Loucy (cell line): ENCODE results near the gene FRZB.

Experiments
- H2AFZ ChIP-seq: fragments of 200-600 bp; sonication (generic); 2 replicates; pipeline ENCODE4 v1.6.0; 2016; ENCODE audit warnings: antibody characterized with exemption, mild to moderate bottlenecking, low read length, moderate library complexity
- H3F3A ChIP-seq: fragments of 200-600 bp; 2 replicates; pipeline ENCODE4 v1.6.0; 2016; ENCODE audit warnings: antibody characterized with exemption, low read depth, mild to moderate bottlenecking
- H3K27me3 ChIP-seq: fragments of 200-600 bp; sonication (generic); 2 replicates; pipeline ENCODE4 v1.6.1; 2014; ENCODE audit warnings: low read length, mild to moderate bottlenecking; ENCODE audit not compliant: insufficient read depth, poor library complexity, severe bottlenecking
- H3K36me3 ChIP-seq: fragments of 200-600 bp; sonication (generic); 2 replicates; pipeline ENCODE4 v1.6.1; 2016; ENCODE audit warnings: low read length; ENCODE audit not compliant: insufficient read depth
- H3K4me1 ChIP-seq: fragments of 200-600 bp; sonication (generic); 2 replicates; pipeline ENCODE4 v1.5.1; 2014; ENCODE audit warnings: low read length, mild to moderate bottlenecking; ENCODE audit not compliant: insufficient read depth, poor library complexity, severe bottlenecking
- H3K4me2 ChIP-seq: fragments of 200-600 bp; sonication (generic); 2 replicates; pipeline ENCODE4 v1.6.0; 2014; ENCODE audit warnings: antibody characterized with exemption, low read length, low read depth, mild to moderate bottlenecking; ENCODE audit not compliant: poor library complexity, severe bottlenecking
- H3K4me3 ChIP-seq: fragments of 200-600 bp; sonication (generic); 2 replicates; pipeline ENCODE4 v1.5.1; 2014; ENCODE audit warnings: low read length, mild to moderate bottlenecking, mixed read lengths; ENCODE audit not compliant: poor library complexity, severe bottlenecking
- H3K79me2 ChIP-seq: fragments of 200-600 bp; sonication (generic); 2 replicates; pipeline ENCODE4 v1.6.1; 2014; ENCODE audit warnings: low read length; ENCODE audit not compliant: insufficient read depth
- H3K9ac ChIP-seq: fragments of 200-600 bp; sonication (generic); 2 replicates; pipeline ENCODE4 v1.6.0; 2014; ENCODE audit warnings: mild to moderate bottlenecking, low read depth, low read length, moderate library complexity; ENCODE audit not compliant: poor library complexity, severe bottlenecking
- H3K9me2 ChIP-seq: fragments of 200-600 bp; sonication (generic); replicated peaks from 2 replicates; pipeline ENCODE4 v1.6.1; 2016; ENCODE audit warnings: low read depth, low read length, mixed read lengths
- H3K9me3 ChIP-seq: fragments of 200-600 bp; sonication (generic); 2 replicates; pipeline ENCODE4 v1.6.1; 2014; ENCODE audit warnings: mild to moderate bottlenecking, antibody characterized with exemption, low read length, low read depth; ENCODE audit not compliant: insufficient read depth
- H4K20me1 ChIP-seq: fragments of 200-600 bp; sonication (generic); 2 replicates; pipeline ENCODE4 v1.6.0; 2014; ENCODE audit warnings: antibody characterized with exemption, low read length, mild to moderate bottlenecking; ENCODE audit not compliant: insufficient read depth, poor library complexity, severe bottlenecking
- EZH2phosphoT487 ChIP-seq: fragments of 200-600 bp; IDR thresholded peaks from 2 replicates; pipeline ENCODE4 v1.6.1; 2018; ENCODE audit warnings: antibody characterized with exemption, mild to moderate bottlenecking, moderate library complexity, borderline replicate concordance
- TF ChIP-seq, protein P1 (sequence below): fragments of 200-600 bp; sonication (generic); conservative IDR thresholded peaks from 2 replicates; pipeline ENCODE4 v1.5.1; 2014; ENCODE audit warnings: mild to moderate bottlenecking, antibody characterized with exemption, low read length

The FRZB gene

DNA sequence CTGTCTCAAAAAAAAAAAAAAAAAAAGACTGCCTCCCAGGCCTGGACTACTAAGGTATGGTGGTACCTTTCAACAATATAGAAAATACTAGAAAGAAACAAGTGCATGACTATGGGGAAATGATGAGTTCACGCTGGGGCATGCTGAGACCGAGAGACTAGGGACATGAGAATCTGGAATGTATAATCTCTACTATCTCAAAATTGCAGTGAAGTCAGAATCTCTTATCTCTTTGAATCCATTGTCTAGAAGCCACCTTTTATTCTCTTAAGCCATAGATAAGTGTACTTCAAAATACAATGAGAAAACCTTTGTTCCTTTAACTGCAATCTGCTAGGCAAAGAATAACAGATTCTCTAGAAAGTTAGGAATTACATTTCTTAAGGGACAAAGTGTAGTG, 5.6 kb downstream of the FRZB start:
- H3K9ac ChIP-seq, result no peak overlapping the region
- no peak overlapping the region for H3K4me3 ChIP-seq
- no peaks in the 10 kb centered on the region for H3K36me3 ChIP-seq
- no peaks in the 10 kb centered on the region for H4K20me1 ChIP-seq
- H3K79me2 ChIP-seq, result no peaks in the 10 kb centered on the region
- H3K4me1 ChIP-seq, result peaks cover 6% of the 10 kb centered on the region
- H3K9me2 ChIP-seq, result no peaks in the 10 kb centered on the region
- no peaks in the 10 kb centered on the region for H3K27me3 ChIP-seq
- no peak overlapping the region for H3K4me2 ChIP-seq
- no peaks in the 10 kb centered on the region for H3F3A ChIP-seq
- no peaks in the 10 kb centered on the region for H3K9me3 ChIP-seq
- no peak for TF ChIP-seq EZH2phosphoT487
- TF ChIP-seq, protein P1, sequence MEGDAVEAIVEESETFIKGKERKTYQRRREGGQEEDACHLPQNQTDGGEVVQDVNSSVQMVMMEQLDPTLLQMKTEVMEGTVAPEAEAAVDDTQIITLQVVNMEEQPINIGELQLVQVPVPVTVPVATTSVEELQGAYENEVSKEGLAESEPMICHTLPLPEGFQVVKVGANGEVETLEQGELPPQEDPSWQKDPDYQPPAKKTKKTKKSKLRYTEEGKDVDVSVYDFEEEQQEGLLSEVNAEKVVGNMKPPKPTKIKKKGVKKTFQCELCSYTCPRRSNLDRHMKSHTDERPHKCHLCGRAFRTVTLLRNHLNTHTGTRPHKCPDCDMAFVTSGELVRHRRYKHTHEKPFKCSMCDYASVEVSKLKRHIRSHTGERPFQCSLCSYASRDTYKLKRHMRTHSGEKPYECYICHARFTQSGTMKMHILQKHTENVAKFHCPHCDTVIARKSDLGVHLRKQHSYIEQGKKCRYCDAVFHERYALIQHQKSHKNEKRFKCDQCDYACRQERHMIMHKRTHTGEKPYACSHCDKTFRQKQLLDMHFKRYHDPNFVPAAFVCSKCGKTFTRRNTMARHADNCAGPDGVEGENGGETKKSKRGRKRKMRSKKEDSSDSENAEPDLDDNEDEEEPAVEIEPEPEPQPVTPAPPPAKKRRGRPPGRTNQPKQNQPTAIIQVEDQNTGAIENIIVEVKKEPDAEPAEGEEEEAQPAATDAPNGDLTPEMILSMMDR, result no peak
- no peak overlapping the region for H2AFZ ChIP-seq

- no peaks in the 10 kb centered on the region for H3F3A ChIP-seq
- no peaks in the 10 kb centered on the region for H3K79me2 ChIP-seq
- no peak overlapping the region for H3K9ac ChIP-seq
- H3K4me1 ChIP-seq, result no peaks in the 10 kb centered on the region
- H3K9me2 ChIP-seq, result no peaks in the 10 kb centered on the region
- no peak overlapping the region for H3K4me3 ChIP-seq
- TF ChIP-seq EZH2phosphoT487, result no peak
- TF ChIP-seq, protein P1, result no peak
- no peak overlapping the region for H2AFZ ChIP-seq
- no peaks in the 10 kb centered on the region for H3K9me3 ChIP-seq
- no peak overlapping the region for H3K4me2 ChIP-seq
- H4K20me1 ChIP-seq, result no peaks in the 10 kb centered on the region
- H3K36me3 ChIP-seq, result no peaks in the 10 kb centered on the region
- no peaks in the 10 kb centered on the region for H3K27me3 ChIP-seq
Measured at GRCh38 chr2:182858671-182859070, 7.8 kb downstream of the FRZB start.

GRCh38 chr2:182855376-182855775, 11.1 kb downstream of the FRZB start:
- H3F3A ChIP-seq, result no peaks in the 10 kb centered on the region
- no peak overlapping the region for H3K4me2 ChIP-seq
- no peak overlapping the region for H3K9ac ChIP-seq
- no peaks in the 10 kb centered on the region for H3K9me3 ChIP-seq
- H3K4me3 ChIP-seq, result no peak overlapping the region
- no peaks in the 10 kb centered on the region for H4K20me1 ChIP-seq
- no peaks in the 10 kb centered on the region for H3K9me2 ChIP-seq
- no peaks in the 10 kb centered on the region for H3K4me1 ChIP-seq
- H2AFZ ChIP-seq, result no peak overlapping the region
- no peaks in the 10 kb centered on the region for H3K79me2 ChIP-seq
- TF ChIP-seq, protein P1, result no peak
- TF ChIP-seq EZH2phosphoT487, result no peak
- no peaks in the 10 kb centered on the region for H3K36me3 ChIP-seq
- no peaks in the 10 kb centered on the region for H3K27me3 ChIP-seq
